ENCODE data around the gene ADAMTS17. TPM values are rescaled to one million over a fixed set of nuclear protein-coding genes. Genes with fewer than 3 reads are reported as not detected.

ADAMTS17 gene
- total RNA-seq, 2 experiments from 2014 or later: 5.6 to 7.3 TPM

DNA sequence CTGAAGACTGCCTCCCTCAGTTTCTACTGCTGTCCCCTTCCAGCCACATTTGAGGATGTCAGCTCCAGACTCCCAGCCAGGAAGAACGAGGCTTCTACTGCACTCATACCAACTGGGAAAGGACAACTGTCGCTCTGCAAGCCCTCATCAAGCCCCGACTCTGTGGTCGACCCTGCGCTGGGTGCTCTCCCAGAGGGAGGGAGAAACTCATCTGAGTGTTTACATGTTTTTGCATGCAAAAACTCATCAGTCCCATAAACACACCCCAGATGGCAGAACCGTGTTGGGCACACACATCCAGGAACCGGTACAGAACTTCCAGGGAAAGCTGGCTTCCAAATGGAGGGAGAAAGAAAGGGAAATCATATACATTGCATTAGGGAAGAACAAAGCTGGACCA lies 43.5 kb downstream of the ADAMTS17 start:
- Mint-ChIP-seq H3K27ac (no peak overlapping the region), H3K9me3 (peaks cover 10% of the 10 kb centered on the region), H3K36me3 (peaks cover 9% of the 10 kb centered on the region), H3K4me1 (peaks cover 8% of the 10 kb centered on the region), H3K27me3 (no peaks in the 10 kb centered on the region), H3K4me3 (no peak overlapping the region)
- DNase-seq (no peak), ATAC-seq (ENCODE audit: low read depth) (no peak)
- POLR2A ChIA-PET: no interaction called here

DNA sequence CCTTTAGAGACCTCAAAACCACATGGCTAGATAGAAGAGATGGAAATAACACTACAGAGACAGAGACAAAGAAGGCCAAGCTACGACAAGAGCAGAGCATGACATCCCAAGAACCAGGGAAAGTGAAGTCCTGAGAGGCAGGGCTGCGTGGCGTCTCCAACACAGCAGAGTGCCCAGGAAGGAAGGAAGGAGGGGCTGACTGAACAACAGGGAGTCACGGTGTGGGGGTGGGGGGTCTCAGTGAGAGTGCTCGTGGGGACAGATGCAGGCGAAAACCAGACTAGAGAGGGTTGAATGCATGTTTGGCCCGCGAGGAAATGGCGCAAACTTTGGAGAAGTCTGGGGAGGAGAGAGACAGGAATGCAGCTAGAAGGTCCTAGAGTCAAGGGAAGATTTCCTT lies 44.0 kb downstream of the ADAMTS17 start:
- POLR2A ChIA-PET: no interaction called here
- peaks cover 9% of the 10 kb centered on the region for H3K36me3 Mint-ChIP-seq
- ATAC-seq (ENCODE audit: low read depth): no peak
- no peak overlapping the region for H3K27ac Mint-ChIP-seq
- peaks cover 8% of the 10 kb centered on the region for H3K4me1 Mint-ChIP-seq
- no peak for DNase-seq
- H3K27me3 Mint-ChIP-seq: no peaks in the 10 kb centered on the region
- H3K9me3 Mint-ChIP-seq: peaks cover 10% of the 10 kb centered on the region
- H3K4me3 Mint-ChIP-seq: no peak overlapping the region

DNA sequence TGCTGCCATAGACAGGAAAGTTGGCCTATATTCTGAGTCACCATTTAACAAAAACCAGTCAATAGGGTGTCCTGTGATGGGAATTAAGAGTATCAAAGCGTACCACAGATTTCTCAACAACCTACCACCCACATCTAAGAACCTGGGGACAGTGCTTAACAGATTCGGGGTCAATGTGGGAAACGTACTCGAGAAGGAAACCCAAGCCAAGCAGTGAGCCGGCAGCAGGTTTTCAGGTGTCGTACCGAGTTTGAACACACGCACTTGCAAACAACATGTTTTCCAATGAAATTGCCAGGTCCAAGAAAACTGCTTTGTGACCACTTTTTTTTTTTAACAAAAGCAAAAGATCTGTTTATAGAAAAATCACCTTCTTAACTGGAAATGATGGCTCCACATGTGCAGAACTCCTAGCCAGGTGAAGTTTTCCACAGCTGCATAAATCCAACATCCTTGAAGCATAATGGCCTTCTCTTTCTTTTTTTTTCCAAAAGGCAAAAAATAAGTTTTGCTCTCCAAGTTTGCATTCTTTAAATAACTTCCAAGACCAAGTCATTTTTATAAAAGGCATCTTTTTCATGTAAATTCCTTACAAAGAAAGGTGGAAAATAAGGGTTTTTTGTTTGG lies 45.7 kb downstream of the ADAMTS17 start:
- Mint-ChIP-seq H3K4me1 (peaks cover 2% of the 10 kb centered on the region), H3K27ac (no peak overlapping the region), H3K4me3 (no peak overlapping the region), H3K36me3 (peaks cover 6% of the 10 kb centered on the region), H3K27me3 (no peaks in the 10 kb centered on the region), H3K9me3 (peaks cover 16% of the 10 kb centered on the region)
- ATAC-seq (ENCODE audit: low read depth) (no peak), DNase-seq (no peak)
- POLR2A ChIA-PET: no interaction called here

DNA sequence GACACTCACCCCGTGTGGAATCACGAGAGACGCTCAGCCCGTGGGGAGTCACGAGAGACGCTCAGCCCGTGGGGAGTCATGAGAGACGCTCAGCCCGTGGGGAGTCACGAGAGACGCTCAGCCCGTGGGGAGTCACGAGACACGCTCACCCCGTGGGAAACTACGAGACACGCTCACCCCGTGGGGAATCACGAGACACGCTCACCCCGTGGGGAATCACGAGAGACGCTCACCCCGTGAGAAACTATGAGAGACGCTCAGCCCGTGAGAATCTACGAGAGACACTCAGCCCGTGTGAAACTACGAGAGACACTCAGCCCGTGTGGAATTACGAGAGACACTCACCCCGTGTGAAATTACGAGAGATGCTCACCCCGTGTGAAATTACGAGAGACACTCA lies 49.8 kb downstream of the ADAMTS17 start:
- H3K9me3 Mint-ChIP-seq: peaks cover 18% of the 10 kb centered on the region
- ATAC-seq (ENCODE audit: low read depth) (no peak), DNase-seq (no peak)
- H3K27ac Mint-ChIP-seq: no peak overlapping the region
- H3K36me3 Mint-ChIP-seq: no peaks in the 10 kb centered on the region
- no peak overlapping the region for H3K4me3 Mint-ChIP-seq
- H3K4me1 Mint-ChIP-seq: peaks cover 4% of the 10 kb centered on the region
- H3K27me3 Mint-ChIP-seq: peaks cover 3% of the 10 kb centered on the region
- POLR2A ChIA-PET: no interaction called here

DNA sequence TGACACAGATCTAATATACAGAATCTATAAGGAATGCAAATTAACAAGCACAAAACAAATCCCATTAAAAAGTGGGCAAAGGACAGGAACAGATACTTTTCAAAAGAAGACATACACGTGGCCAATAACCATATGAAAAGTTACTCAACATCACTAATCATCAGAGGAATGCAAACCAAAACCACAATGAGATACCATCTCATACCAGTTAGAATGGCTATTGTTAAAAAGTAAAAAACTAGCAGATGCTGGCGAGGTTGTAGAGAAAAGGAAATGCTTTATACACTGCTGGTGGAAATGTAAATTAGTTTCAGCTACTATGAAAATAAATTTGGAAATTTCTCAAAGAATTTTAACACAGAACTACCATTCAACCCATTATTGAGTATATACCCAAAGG lies 50.7 kb downstream of the ADAMTS17 start:
- H3K27me3 Mint-ChIP-seq: peaks cover 3% of the 10 kb centered on the region
- no peak overlapping the region for H3K27ac Mint-ChIP-seq
- ATAC-seq (ENCODE audit: low read depth): no peak
- no peaks in the 10 kb centered on the region for H3K36me3 Mint-ChIP-seq
- POLR2A ChIA-PET: no interaction called here
- H3K4me1 Mint-ChIP-seq: peaks cover 4% of the 10 kb centered on the region
- H3K9me3 Mint-ChIP-seq: peaks cover 21% of the 10 kb centered on the region
- DNase-seq: no peak
- no peak overlapping the region for H3K4me3 Mint-ChIP-seq

DNA sequence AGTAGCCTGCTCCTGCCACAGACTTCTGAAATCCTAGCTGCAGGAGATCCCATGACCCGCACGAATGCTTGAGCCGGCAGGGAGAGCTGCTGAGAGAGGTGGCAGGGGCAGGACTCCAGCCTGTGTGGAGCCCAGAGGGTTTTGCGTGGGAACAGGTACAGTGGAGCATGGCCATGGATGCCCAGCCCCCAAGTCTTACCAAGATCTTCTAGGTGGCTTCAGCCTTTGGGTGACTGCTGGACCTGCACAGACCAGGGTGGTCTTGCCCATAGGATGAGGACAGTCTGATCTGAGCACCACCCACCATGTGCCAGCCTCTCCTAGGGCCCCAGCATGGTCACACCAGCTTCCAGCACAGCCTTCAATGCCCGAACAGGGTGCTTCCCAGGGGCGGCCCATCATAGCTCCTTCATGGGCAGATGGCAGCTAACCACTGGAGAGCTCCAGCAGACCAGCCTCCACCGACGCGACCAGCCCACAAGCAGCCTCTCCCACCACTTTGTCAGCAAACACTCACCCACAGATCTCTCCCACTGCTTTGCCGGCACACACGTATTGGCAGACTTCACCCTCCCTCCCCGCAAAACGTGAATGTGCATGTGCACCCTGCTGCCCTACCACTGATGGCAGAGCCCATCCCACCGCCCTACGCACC lies 56.0 kb downstream of the ADAMTS17 start:
- no peak overlapping the region for H3K27ac Mint-ChIP-seq
- POLR2A ChIA-PET: no interaction called here

DNA sequence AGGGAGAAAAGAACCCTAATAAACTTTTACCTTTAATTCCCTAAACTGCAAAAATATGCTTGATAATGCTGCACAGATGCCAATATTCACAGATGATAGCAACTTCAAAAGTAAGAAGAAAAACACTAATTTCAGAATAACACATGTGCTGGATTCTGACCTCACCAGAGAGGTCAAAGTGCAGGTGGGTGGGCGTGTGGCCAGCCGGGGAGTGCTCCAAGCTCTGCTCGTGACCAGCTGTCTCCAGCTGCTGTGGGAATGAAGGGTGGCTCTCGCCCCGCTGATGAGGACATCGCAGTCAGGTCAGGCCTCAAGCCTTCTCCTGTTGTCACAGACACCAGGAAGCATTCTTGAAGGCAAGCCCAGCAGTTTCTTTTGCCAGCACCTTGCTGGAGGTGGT lies 57.1 kb downstream of the ADAMTS17 start:
- Mint-ChIP-seq H3K27ac (no peak overlapping the region), H3K4me1 (no peaks in the 10 kb centered on the region), H3K4me3 (no peak overlapping the region), H3K36me3 (no peaks in the 10 kb centered on the region), H3K9me3 (peaks cover 8% of the 10 kb centered on the region), H3K27me3 (peaks cover under 1% of the 10 kb centered on the region)
- ATAC-seq (ENCODE audit: low read depth) (no peak), DNase-seq (no peak)
- POLR2A ChIA-PET: no interaction called here

More for the DNA sequence above, 56.0 kb downstream of the ADAMTS17 start:
- DNase-seq (no peak), ATAC-seq (ENCODE audit: low read depth) (no peak)
- Mint-ChIP-seq H3K27me3 (peaks cover 3% of the 10 kb centered on the region), H3K9me3 (peaks cover 8% of the 10 kb centered on the region), H3K4me3 (no peak overlapping the region), H3K4me1 (no peaks in the 10 kb centered on the region), H3K36me3 (no peaks in the 10 kb centered on the region)

DNA sequence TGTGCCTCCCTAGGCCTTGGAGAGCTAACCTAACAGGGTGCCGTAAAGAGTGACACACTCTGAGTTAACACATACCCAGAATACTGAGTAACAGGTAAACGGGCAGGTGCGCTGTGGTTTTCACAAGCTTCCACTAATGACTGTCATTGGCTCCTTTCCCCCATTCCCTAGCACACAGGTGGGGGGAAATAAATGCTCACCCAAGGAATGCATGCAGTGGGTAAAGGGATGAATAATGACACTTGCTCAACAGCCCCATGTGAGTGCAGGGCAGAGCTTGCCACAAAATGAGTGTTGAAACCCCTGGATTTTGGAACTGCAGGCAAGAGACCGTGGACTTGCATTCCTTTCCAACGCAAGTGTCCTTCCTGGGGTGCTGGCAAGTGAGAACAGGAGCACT lies 57.6 kb downstream of the ADAMTS17 start:
- Mint-ChIP-seq H3K9me3 (peaks cover 7% of the 10 kb centered on the region), H3K36me3 (no peaks in the 10 kb centered on the region), H3K4me1 (no peaks in the 10 kb centered on the region), H3K4me3 (no peak overlapping the region), H3K27ac (no peak overlapping the region), H3K27me3 (no peaks in the 10 kb centered on the region)
- POLR2A ChIA-PET: no interaction called here
- DNase-seq (no peak), ATAC-seq (ENCODE audit: low read depth) (no peak)

DNA sequence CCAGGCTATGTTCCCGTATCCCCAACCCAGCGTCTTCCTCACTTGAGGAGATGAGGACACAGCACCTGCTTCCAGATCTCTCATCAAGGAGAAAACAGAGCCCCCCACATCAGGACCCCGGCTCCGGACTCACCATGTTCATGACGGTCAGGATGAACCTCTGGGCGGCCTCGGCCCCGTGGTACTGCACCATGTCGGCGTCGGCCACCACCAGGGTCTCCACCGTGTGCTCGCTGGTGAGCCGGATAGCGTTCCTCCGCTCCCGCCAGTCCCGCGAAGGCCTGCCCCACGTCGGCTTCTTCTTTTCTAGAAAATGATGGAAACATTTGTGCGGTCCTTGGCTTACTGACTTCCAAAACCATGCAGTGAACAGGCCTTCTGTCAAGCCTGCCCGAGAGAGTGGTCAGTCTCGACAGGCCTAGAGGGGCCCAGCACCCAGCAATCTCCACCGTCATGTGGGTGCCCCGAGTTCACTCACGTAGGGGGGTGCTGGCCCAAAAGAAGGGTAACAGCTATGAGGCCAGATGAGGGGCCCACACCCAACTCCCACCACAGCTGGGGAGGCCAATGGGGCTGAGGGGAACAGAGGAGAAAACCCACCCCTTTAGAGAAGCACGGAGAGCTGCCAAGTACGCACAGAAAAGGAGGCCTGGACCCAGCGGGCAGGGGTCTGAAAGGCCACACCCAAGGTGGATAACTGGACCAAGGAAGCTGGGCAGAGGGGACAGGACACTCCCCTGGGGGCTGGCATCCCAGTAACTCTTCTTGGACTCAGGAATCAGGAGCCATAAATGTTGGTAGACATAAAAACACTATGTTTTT lies 60.5 kb downstream of the ADAMTS17 start:
- ATAC-seq (ENCODE audit: low read depth) (no peak), DNase-seq (no peak)
- no peaks in the 10 kb centered on the region for H3K36me3 Mint-ChIP-seq

DNA sequence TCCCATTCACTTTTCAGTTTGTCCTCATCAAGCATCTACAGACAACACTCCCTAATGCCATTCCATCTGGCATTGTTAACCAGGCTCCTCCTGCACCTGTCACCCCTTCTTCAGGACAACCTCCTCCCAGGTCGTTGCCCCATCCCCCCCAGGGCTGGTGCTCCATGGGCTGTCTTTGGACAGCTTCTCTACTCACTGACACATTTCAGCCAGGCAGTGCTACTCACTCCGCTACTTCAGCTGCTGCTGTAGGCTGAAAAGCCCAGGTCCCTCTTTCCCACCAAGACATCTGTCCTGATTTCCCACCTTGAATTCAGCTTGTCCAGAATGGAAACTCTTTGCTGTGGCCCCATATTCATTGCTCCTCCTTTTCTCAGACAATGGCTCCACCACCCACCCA lies 61.9 kb downstream of the ADAMTS17 start:
- H3K27ac Mint-ChIP-seq: peak overlapping the region; percentile 14

More for the DNA sequence above, 60.5 kb downstream of the ADAMTS17 start:
- Mint-ChIP-seq H3K27ac (no peak overlapping the region), H3K27me3 (no peaks in the 10 kb centered on the region), H3K4me3 (no peak overlapping the region), H3K4me1 (no peaks in the 10 kb centered on the region), H3K9me3 (no peaks in the 10 kb centered on the region)
- POLR2A ChIA-PET: no interaction called here

DNA sequence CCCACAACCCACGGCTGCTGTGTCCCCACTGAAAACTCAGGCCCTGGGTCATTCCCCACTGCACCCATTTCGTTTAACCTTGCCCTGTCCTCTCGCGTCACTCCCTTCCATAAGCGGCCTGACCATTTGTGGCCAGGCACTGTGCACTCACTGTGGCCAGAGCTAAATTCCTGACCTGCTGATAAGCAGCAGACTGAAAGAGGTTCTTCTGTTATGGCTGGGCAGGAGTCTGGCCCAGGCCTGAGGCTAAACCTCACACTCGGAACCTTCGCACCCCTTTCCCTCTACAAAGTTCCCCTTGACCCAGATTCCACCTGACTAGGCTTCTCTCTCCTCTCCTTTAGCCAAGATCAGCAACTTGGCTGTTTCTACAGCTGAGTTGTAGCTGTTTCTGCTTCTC lies 62.3 kb downstream of the ADAMTS17 start:
- DNase-seq: no peak
- no peaks in the 10 kb centered on the region for H3K9me3 Mint-ChIP-seq
- H3K27me3 Mint-ChIP-seq: no peaks in the 10 kb centered on the region
- H3K36me3 Mint-ChIP-seq: no peaks in the 10 kb centered on the region
- no peak for ATAC-seq (ENCODE audit: low read depth)
- peak overlapping the region; percentile 9 for H3K27ac Mint-ChIP-seq
- no peaks in the 10 kb centered on the region for H3K4me1 Mint-ChIP-seq
- no peak overlapping the region for H3K4me3 Mint-ChIP-seq
- POLR2A ChIA-PET: no interaction called here

More for the DNA sequence above, 61.9 kb downstream of the ADAMTS17 start:
- ATAC-seq (ENCODE audit: low read depth): no peak
- no peaks in the 10 kb centered on the region for H3K27me3 Mint-ChIP-seq
- H3K36me3 Mint-ChIP-seq: no peaks in the 10 kb centered on the region
- no peak overlapping the region for H3K4me3 Mint-ChIP-seq
- DNase-seq: no peak
- POLR2A ChIA-PET: no interaction called here
- no peaks in the 10 kb centered on the region for H3K9me3 Mint-ChIP-seq
- H3K4me1 Mint-ChIP-seq: no peaks in the 10 kb centered on the region

DNA sequence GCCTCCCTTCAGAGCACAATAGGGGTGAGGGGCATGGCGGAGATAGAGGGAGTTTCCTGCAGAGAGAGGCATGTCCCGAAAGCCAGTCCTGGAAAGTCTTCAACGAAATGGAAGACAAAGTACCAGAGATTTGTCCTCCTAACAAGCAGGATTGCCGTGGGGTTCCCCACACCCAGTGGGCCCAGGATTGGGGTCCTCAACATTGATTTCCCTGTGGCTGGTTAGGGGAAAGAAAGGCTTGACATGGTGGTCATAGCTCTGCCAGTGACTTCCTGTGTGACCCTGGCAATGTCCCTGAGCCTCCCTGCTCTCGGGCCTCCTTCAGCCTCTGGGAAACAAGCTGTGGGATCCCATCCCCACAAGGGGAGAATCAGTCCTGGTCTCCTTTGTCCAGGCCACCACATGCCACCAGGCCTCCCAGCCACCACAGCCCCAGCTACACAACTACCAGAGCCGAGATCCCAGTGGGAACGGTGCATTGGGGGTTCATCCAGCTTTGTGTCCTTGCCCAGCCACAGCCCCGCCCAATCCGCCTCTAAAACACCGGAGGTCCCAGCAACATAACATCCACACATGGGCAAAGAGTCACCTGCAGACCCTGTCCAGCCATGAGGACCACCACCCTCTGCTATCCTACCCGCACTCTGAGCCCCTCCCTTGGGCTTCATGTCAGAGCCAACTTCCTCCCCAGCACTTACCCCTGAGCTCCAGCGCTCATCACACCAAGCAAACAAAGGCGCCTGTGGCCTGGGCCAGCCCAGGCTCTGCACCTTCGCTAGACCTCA lies 63.0 kb downstream of the ADAMTS17 start:
- H3K4me1 Mint-ChIP-seq: no peaks in the 10 kb centered on the region
- H3K4me3 Mint-ChIP-seq: no peak overlapping the region
- peaks cover 3% of the 10 kb centered on the region for H3K9me3 Mint-ChIP-seq
- ATAC-seq (ENCODE audit: low read depth) (no peak), DNase-seq (no peak)
- POLR2A ChIA-PET: no interaction called here
- no peak overlapping the region for H3K27ac Mint-ChIP-seq
- no peaks in the 10 kb centered on the region for H3K36me3 Mint-ChIP-seq
- no peaks in the 10 kb centered on the region for H3K27me3 Mint-ChIP-seq

DNA sequence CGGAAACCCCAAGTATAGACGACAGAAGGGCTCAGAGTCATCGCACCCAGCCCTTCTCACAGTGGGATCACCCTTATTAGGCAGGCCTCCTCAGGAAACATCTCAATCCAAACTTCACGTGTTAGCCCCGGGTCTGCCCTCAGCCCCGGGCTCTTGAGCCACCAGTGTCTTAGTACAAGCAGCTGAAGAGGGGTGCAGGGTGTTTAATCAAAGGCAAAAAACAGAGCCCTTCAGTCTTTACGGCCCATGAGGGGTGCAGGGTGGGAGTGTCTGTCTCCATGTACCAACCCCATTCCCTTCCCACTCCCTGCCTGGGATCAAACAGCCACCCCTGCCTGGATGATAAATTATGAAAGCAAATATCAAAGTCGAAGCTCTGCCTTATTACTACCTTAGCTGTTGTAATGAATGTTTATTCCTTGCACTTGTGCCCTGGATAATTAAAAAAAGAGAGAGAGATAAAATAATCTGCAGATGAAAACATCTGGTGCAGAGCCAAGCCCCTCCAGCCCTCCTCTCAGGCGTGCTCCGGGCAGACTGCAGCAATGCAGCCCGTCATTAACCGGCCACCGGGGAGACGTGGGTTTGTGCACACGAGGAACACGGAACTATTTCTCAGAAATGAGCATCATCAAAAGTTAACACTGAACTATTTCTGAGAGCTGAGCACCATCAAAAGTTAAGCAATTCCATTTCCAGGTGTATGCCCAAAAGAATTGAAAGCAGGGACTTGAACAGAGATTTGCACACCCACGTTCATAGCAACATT lies 64.5 kb downstream of the ADAMTS17 start:
- H3K27me3 Mint-ChIP-seq: no peaks in the 10 kb centered on the region
- H3K4me3 Mint-ChIP-seq: no peak overlapping the region
- no peak for DNase-seq
- POLR2A ChIA-PET: no interaction called here
- no peak for ATAC-seq (ENCODE audit: low read depth)
- H3K4me1 Mint-ChIP-seq: no peaks in the 10 kb centered on the region
- H3K36me3 Mint-ChIP-seq: no peaks in the 10 kb centered on the region
- peaks cover 15% of the 10 kb centered on the region for H3K9me3 Mint-ChIP-seq
- H3K27ac Mint-ChIP-seq: no peak overlapping the region
